ENCODE results near the gene FNDC8. TPM values are rescaled to one million over a fixed set of nuclear protein-coding genes. Genes with fewer than 3 reads are reported as not detected.
"Not testable (repeated sequence)": the region's sequence is repeated elsewhere in the genome, so short reads cannot be mapped to it uniquely, and the experiment has no call there.

FNDC8 gene
- polyA plus RNA-seq, 1 experiment = not detected

- no peak for TF ChIP-seq CTCF (IDR thresholded peaks at IDR 0.05; ENCODE audit: low read depth, low read length)
- Histone ChIP-seq H3K4me3 (ENCODE audit: low read depth, low read length) (peak overlapping the region; percentile 65), H3K9me3 (ENCODE audit: control insufficient read depth, insufficient read depth, low read length) (no peaks in the 10 kb centered on the region), H3K27me3 (ENCODE audit: control insufficient read depth, insufficient read depth, low read length) (no peaks in the 10 kb centered on the region), H3K27ac (ENCODE audit: low read depth, low read length) (peak overlapping the region; percentile 3)
- POLR2A ChIA-PET = interaction anchor here (0.6 kb wide), 1 partner anchor 70 kb away, joined by 3 read pairs; no protein-coding TSS in a partner anchor
- CTCF ChIA-PET = interaction anchor here (0.7 to 1.0 kb wide), 3 partner anchors 62 to 108 kb away, joined by 3 to 4 read pairs (median 4); partner anchors contain the start of gene LIG3
- DNase-seq (ENCODE audit: low read depth, low spot score) = no peak
Measured at GRCh38 chr17:35087731-35088355, 33.6 kb upstream of the FNDC8 start.

GRCh38 chr17:35088356-35088880, 33.0 kb upstream of the FNDC8 start:
- peak overlapping the region; percentile 3 for H3K27ac ChIP-seq (ENCODE audit: low read depth, low read length)
- no peak for TF ChIP-seq CTCF (IDR thresholded peaks at IDR 0.05; ENCODE audit: low read depth, low read length)
- ChIA-PET CTCF (interaction anchor here (0.7 to 1.0 kb wide), 2 partner anchors 66 to 108 kb away, joined by 3 to 4 read pairs; partner anchors contain the start of gene LIG3), POLR2A (interaction anchor here (0.6 kb wide), 1 partner anchor 70 kb away, joined by 3 read pairs; no protein-coding TSS in a partner anchor)
- no peaks in the 10 kb centered on the region for H3K9me3 ChIP-seq (ENCODE audit: control insufficient read depth, insufficient read depth, low read length)
- peak overlapping the region; percentile 65 for H3K4me3 ChIP-seq (ENCODE audit: low read depth, low read length)
- DNase-seq (ENCODE audit: low read depth, low spot score) = no peak
- no peaks in the 10 kb centered on the region for H3K27me3 ChIP-seq (ENCODE audit: control insufficient read depth, insufficient read depth, low read length)

GRCh38 chr17:35088881-35089585, 32.4 kb upstream of the FNDC8 start:
- H3K27ac ChIP-seq (ENCODE audit: low read depth, low read length) = peak overlapping the region; percentile 31
- H3K27me3 ChIP-seq (ENCODE audit: control insufficient read depth, insufficient read depth, low read length) = no peaks in the 10 kb centered on the region
- no peaks in the 10 kb centered on the region for H3K9me3 ChIP-seq (ENCODE audit: control insufficient read depth, insufficient read depth, low read length)
- peak overlapping the region; percentile 65 for H3K4me3 ChIP-seq (ENCODE audit: low read depth, low read length)
- TF ChIP-seq CTCF (IDR thresholded peaks at IDR 0.05; ENCODE audit: low read depth, low read length) = peak; percentile 58
- POLR2A ChIA-PET = interaction anchor here (0.5 to 1.4 kb wide), 5 partner anchors 13 to 66 kb away, joined by 3 to 5 read pairs (median 4); partner anchors contain the start of gene RFFL
- DNase-seq (ENCODE audit: low read depth, low spot score) = no peak
- CTCF ChIA-PET = interaction anchor here (0.6 to 2.8 kb wide), 33 partner anchors 9 to 479 kb away, joined by 3 to 28 read pairs (median 7); partner anchors contain the start of genes CCT6B, RAD51D, RFFL and ZNF830

GRCh38 chr17:35089586-35090296, 31.7 kb upstream of the FNDC8 start:
- ChIA-PET CTCF (interaction anchor here (0.6 to 2.8 kb wide), 35 partner anchors 8 to 512 kb away, joined by 3 to 28 read pairs (median 7); partner anchors contain the start of genes CCT6B, RAD51D, RFFL and ZNF830), POLR2A (interaction anchor here (0.5 to 1.4 kb wide), 5 partner anchors 14 to 67 kb away, joined by 3 to 5 read pairs (median 4); partner anchors contain the start of gene RFFL)
- Histone ChIP-seq H3K27me3 (ENCODE audit: control insufficient read depth, insufficient read depth, low read length) (no peaks in the 10 kb centered on the region), H3K4me3 (ENCODE audit: low read depth, low read length) (peak overlapping the region; percentile 41), H3K9me3 (ENCODE audit: control insufficient read depth, insufficient read depth, low read length) (no peaks in the 10 kb centered on the region), H3K27ac (ENCODE audit: low read depth, low read length) (peak overlapping the region; percentile 31)
- DNase-seq (ENCODE audit: low read depth, low spot score) = no peak
- TF ChIP-seq CTCF (IDR thresholded peaks at IDR 0.05; ENCODE audit: low read depth, low read length) = no peak

- DNase-seq (ENCODE audit: low read depth, low spot score); H3K9me3 ChIP-seq (ENCODE audit: control insufficient read depth, insufficient read depth, low read length); H3K27ac ChIP-seq (ENCODE audit: low read depth, low read length); POLR2A ChIA-PET; H3K27me3 ChIP-seq (ENCODE audit: control insufficient read depth, insufficient read depth, low read length); H3K4me3 ChIP-seq (ENCODE audit: low read depth, low read length): not testable (repeated sequence)
- CTCF ChIA-PET = interaction anchor here (0.6 to 2.8 kb wide), 9 partner anchors 11 to 113 kb away, joined by 3 to 28 read pairs (median 11); partner anchors contain the start of gene RFFL
Measured at GRCh38 chr17:35090707-35091106, 30.7 kb upstream of the FNDC8 start.

Data from AG04450 (cell line).